ENCODE results near the gene BEND3.

The BEND3 gene

GRCh38 chr6:107061125-107062020 is 53.9 kb downstream of the BEND3 start:
- DNase-seq (ENCODE audit: insufficient read length, low spot score) (no peak), FAIRE-seq (no peak)
- no peak for TF ChIP-seq CTCF (IDR thresholded peaks at IDR 0.05; ENCODE audit: insufficient read depth, missing control alignments)

GRCh38 chr6:107060704-107061103 is 54.6 kb downstream of the BEND3 start:
- FAIRE-seq (no peak), DNase-seq (ENCODE audit: insufficient read length, low spot score) (no peak)
- no peak for TF ChIP-seq CTCF (IDR thresholded peaks at IDR 0.05; ENCODE audit: insufficient read depth, missing control alignments)

GRCh38 chr6:107059606-107060005 is 55.7 kb downstream of the BEND3 start:
- FAIRE-seq = no peak
- no peak for DNase-seq (ENCODE audit: insufficient read length, low spot score)
- no peak for TF ChIP-seq CTCF (IDR thresholded peaks at IDR 0.05; ENCODE audit: insufficient read depth, missing control alignments)

GRCh38 chr6:107057679-107058078 is 57.6 kb downstream of the BEND3 start:
- DNase-seq (ENCODE audit: insufficient read length, low spot score) (no peak), FAIRE-seq (no peak)
- TF ChIP-seq CTCF (IDR thresholded peaks at IDR 0.05; ENCODE audit: insufficient read depth, missing control alignments) = no peak

GRCh38 chr6:107056796-107057195 is 58.5 kb downstream of the BEND3 start:
- DNase-seq (ENCODE audit: insufficient read length, low spot score) (no peak), FAIRE-seq (no peak)
- no peak for TF ChIP-seq CTCF (IDR thresholded peaks at IDR 0.05; ENCODE audit: insufficient read depth, missing control alignments)

GRCh38 chr6:107047807-107048206 is 67.5 kb downstream of the BEND3 start:
- TF ChIP-seq CTCF (IDR thresholded peaks at IDR 0.05; ENCODE audit: insufficient read depth, missing control alignments) = no peak
- DNase-seq (ENCODE audit: insufficient read length, low spot score) = no peak
- no peak for FAIRE-seq
